Activated CD4-positive, alpha-beta memory T cell treated with anti-CD3 and anti-CD28 coated beads, Interleukin-2, amount 10 ng/mL, durations not matched to agents 7 days and 5 days (primary cell): ENCODE data around the gene HMGXB3. TPM values are rescaled to one million over a fixed set of nuclear protein-coding genes. Genes with fewer than 3 reads are reported as not detected.
A peak's percentile ranks its signal among the peaks of the same experiment; 100 is the strongest.

Source experiments
- CTCF ChIA-PET: fragments of 350-600 bp; sonication (Branson Sonifier 250); formaldehyde crosslinking; loops from one replicate; lab custom pipeline; 2021; ENCODE audit warnings: antibody characterized with exemption, inconsistent platforms; lab: Charles Lee
- POLR2A ChIA-PET: fragments of 350-600 bp; sonication (Branson Sonifier 250); formaldehyde crosslinking; loops from one replicate; lab custom pipeline; 2021; ENCODE audit warnings: antibody characterized with exemption; lab: Charles Lee
- DNase-seq: peaks from one replicate; pipeline ENCODE4 v3.0.0-alpha.2; 2020
- H3K27ac Mint-ChIP-seq: one replicate; pipeline ENCODE4 v1.8.0; 2021; ENCODE audit warnings: mild to moderate bottlenecking, mixed read lengths
- H3K27me3 Mint-ChIP-seq: one replicate; pipeline ENCODE4 v1.8.0; 2021; ENCODE audit warnings: mixed read lengths
- H3K36me3 Mint-ChIP-seq: one replicate; pipeline ENCODE4 v1.8.0; 2021; ENCODE audit warnings: low read depth, mixed read lengths
- H3K4me1 Mint-ChIP-seq: one replicate; pipeline ENCODE4 v1.8.0; 2021; ENCODE audit warnings: mixed read lengths
- H3K4me3 Mint-ChIP-seq: one replicate; pipeline ENCODE4 v1.8.0; 2021; ENCODE audit warnings: mild to moderate bottlenecking, mixed read lengths
- H3K9me3 Mint-ChIP-seq: one replicate; pipeline ENCODE4 v1.8.0; 2021; ENCODE audit warnings: mixed read lengths
- total RNA-seq, 2 experiments: library from RNA; stranded (reverse); gene quantifications; one replicate each; pipeline ENCODE4 v1.2.3, GENCODE V29; 2021

Gene HMGXB3
- total RNA-seq, 2 experiments from 2014 or later, result 41.6 to 44.1 TPM

- no peaks in the 10 kb centered on the region for H3K9me3 Mint-ChIP-seq
- no peak overlapping the region for H3K27ac Mint-ChIP-seq
- POLR2A ChIA-PET, result interaction anchor here (1.3 to 2.1 kb wide), 4 partner anchors 28 to 128 kb away, joined by 3 to 10 read pairs (median 4); partner anchors contain the start of genes HMGXB3 and TIGD6
- CTCF ChIA-PET, result interaction anchor here (0.8 to 5.2 kb wide), 16 partner anchors 10 to 305 kb away, joined by 3 to 57 read pairs (median 5); partner anchors contain the start of genes HMGXB3 and TIGD6
- no peaks in the 10 kb centered on the region for H3K27me3 Mint-ChIP-seq
- no peak for DNase-seq
- H3K4me3 Mint-ChIP-seq, result peak overlapping the region; percentile 74
- peaks cover 2% of the 10 kb centered on the region for H3K36me3 Mint-ChIP-seq
- H3K4me1 Mint-ChIP-seq, result peaks cover 36% of the 10 kb centered on the region
These were observed 38.6 kb upstream of the HMGXB3 start for GRCh38 chr5:149961957-149962409.

DNA sequence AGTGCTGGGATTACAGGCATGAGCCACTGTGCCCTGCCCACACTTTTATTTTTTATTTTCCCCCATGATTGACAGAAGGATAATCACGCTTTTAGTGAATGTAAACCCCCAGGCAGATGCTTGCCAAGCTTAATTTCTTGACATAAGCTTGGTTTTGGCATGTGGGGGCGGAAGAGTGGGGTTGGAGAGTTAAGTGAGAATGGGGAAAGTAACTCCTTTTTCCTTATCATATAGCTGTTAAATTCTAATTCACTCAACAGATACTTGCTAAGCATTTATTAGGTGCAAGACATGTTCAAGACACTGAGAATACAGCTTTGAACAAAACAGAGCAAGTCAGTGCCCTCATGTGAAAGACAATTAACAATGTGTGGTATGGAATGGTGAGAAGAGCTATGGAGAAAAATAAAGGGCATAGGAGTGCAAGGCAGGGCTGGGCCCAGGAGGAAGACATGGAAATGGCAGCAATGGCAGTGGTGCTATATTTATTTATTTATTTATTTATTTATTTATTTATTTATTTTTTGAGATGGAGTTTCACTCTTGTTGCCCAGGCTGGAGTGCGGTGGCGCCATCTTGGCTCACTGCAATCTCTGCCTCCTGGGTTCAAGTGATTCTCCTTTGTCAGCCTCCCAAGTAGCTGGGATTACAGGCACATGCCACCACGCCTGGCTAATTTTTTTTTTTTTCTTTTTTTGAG, 37.8 kb upstream of the HMGXB3 start:
- CTCF ChIA-PET, result interaction anchor here (1.0 to 5.2 kb wide), 11 partner anchors 9 to 306 kb away, joined by 4 to 57 read pairs (median 6); no protein-coding TSS in a partner anchor
- H3K4me3 Mint-ChIP-seq, result no peak overlapping the region
- H3K27ac Mint-ChIP-seq, result no peak overlapping the region

DNA sequence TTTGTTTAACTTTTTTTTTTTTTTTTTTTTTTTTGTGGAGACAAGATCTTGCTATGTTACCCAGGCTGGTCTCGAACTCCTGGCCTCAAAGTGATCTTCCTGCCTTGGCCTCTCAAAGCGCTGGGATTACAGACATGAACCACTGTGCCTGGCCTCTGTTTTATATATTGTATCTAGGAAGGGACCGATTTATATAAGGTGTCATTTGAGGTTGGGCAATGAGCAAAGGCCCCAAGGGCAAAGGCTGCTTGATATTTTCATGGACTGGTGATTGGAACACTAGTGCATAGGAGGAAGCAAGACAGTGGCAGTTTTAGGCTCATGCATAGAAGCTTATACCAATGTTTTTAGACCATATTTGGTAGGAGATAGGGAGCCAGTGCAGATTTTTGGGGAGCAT, 36.8 kb upstream of the HMGXB3 start:
- Mint-ChIP-seq H3K9me3 (no peaks in the 10 kb centered on the region), H3K4me3 (no peak overlapping the region), H3K27ac (no peak overlapping the region), H3K27me3 (no peaks in the 10 kb centered on the region), H3K36me3 (peaks cover 2% of the 10 kb centered on the region), H3K4me1 (peaks cover 36% of the 10 kb centered on the region)
- ChIA-PET CTCF (interaction anchor here (2.0 kb wide), 1 partner anchor 126 kb away, joined by 13 read pairs; no protein-coding TSS in a partner anchor), POLR2A (interaction anchor here (0.6 kb wide), 1 partner anchor 397 kb away, joined by 3 read pairs; no protein-coding TSS in a partner anchor)
- no peak for DNase-seq

More for the DNA sequence above, 37.8 kb upstream of the HMGXB3 start:
- Mint-ChIP-seq H3K36me3 (peaks cover 2% of the 10 kb centered on the region), H3K4me1 (peaks cover 36% of the 10 kb centered on the region), H3K27me3 (no peaks in the 10 kb centered on the region), H3K9me3 (no peaks in the 10 kb centered on the region)
- POLR2A ChIA-PET, result interaction anchor here (0.6 to 1.9 kb wide), 4 partner anchors 37 to 396 kb away, joined by 3 to 10 read pairs (median 4); partner anchors contain the start of genes HMGXB3 and TIGD6
- no peak for DNase-seq

DNA sequence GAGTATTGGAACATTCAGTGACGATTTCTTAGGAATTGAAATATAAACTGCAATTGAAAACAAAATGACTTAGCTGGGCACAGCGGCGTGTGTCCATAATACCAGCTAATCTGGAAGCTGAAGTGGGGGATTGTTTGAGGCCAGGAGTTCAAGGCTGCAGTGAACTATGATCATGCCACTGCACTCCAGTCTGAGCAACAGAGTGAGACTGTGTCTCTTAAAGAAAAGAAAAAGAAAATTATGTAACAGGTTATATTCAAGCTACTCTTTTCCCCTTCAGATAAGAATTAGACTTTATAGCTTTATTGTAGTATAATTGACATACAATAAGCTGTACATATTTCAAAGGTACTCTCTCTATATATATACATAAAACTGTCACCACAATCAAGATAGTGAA, 33.6 kb upstream of the HMGXB3 start:
- no peak overlapping the region for H3K27ac Mint-ChIP-seq
- CTCF ChIA-PET, result interaction anchor here (0.6 to 2.6 kb wide), 4 partner anchors 15 to 134 kb away, joined by 3 to 7 read pairs (median 4); no protein-coding TSS in a partner anchor
- POLR2A ChIA-PET, result interaction anchor here (1.2 kb wide), 1 partner anchor 25 kb away, joined by 3 read pairs; no protein-coding TSS in a partner anchor
- H3K4me3 Mint-ChIP-seq, result no peak overlapping the region
- no peaks in the 10 kb centered on the region for H3K9me3 Mint-ChIP-seq
- no peaks in the 10 kb centered on the region for H3K27me3 Mint-ChIP-seq
- H3K4me1 Mint-ChIP-seq, result peaks cover 9% of the 10 kb centered on the region
- H3K36me3 Mint-ChIP-seq, result peaks cover 2% of the 10 kb centered on the region
- DNase-seq, result no peak

- POLR2A ChIA-PET, result no interaction called here
- DNase-seq, result no peak
- no peaks in the 10 kb centered on the region for H3K4me1 Mint-ChIP-seq
- no peak overlapping the region for H3K4me3 Mint-ChIP-seq
- H3K9me3 Mint-ChIP-seq, result no peaks in the 10 kb centered on the region
- no peak overlapping the region for H3K27ac Mint-ChIP-seq
- no peaks in the 10 kb centered on the region for H3K36me3 Mint-ChIP-seq
- no peaks in the 10 kb centered on the region for H3K27me3 Mint-ChIP-seq
- CTCF ChIA-PET, result interaction anchor here (2.1 kb wide), 1 partner anchor 22 kb away, joined by 8 read pairs; no protein-coding TSS in a partner anchor
These were observed 31.2 kb upstream of the HMGXB3 start for GRCh38 chr5:149969181-149969930.

- no peak overlapping the region for H3K4me3 Mint-ChIP-seq
- no peak for DNase-seq
- peaks cover 5% of the 10 kb centered on the region for H3K36me3 Mint-ChIP-seq
- H3K4me1 Mint-ChIP-seq, result no peaks in the 10 kb centered on the region
- no peak overlapping the region for H3K27ac Mint-ChIP-seq
- CTCF ChIA-PET, result interaction anchor here (1.0 to 2.0 kb wide), 2 partner anchors 14 to 17 kb away, joined by 3 to 4 read pairs; no protein-coding TSS in a partner anchor
- POLR2A ChIA-PET, result no interaction called here
- no peaks in the 10 kb centered on the region for H3K27me3 Mint-ChIP-seq
- H3K9me3 Mint-ChIP-seq, result no peaks in the 10 kb centered on the region
These were observed 25.1 kb upstream of the HMGXB3 start for GRCh38 chr5:149975409-149975808.

- CTCF ChIA-PET, result interaction anchor here (3.7 kb wide), 1 partner anchor 12 kb away, joined by 20 read pairs; no protein-coding TSS in a partner anchor
- H3K9me3 Mint-ChIP-seq, result no peaks in the 10 kb centered on the region
- peaks cover 14% of the 10 kb centered on the region for H3K36me3 Mint-ChIP-seq
- no peak overlapping the region for H3K4me3 Mint-ChIP-seq
- H3K27me3 Mint-ChIP-seq, result no peaks in the 10 kb centered on the region
- POLR2A ChIA-PET, result interaction anchor here (1.0 kb wide), 1 partner anchor 20 kb away, joined by 4 read pairs; the partner anchor contains the start of gene SLC26A2
- H3K27ac Mint-ChIP-seq, result no peak overlapping the region
- no peaks in the 10 kb centered on the region for H3K4me1 Mint-ChIP-seq
- no peak for DNase-seq
These were observed 20.6 kb upstream of the HMGXB3 start for GRCh38 chr5:149979896-149980295.

- Mint-ChIP-seq H3K27me3 (no peaks in the 10 kb centered on the region), H3K4me1 (no peaks in the 10 kb centered on the region), H3K36me3 (peaks cover 14% of the 10 kb centered on the region), H3K9me3 (no peaks in the 10 kb centered on the region), H3K27ac (no peak overlapping the region), H3K4me3 (no peak overlapping the region)
- ChIA-PET CTCF (interaction anchor here (2.2 to 3.7 kb wide), 2 partner anchors 10 to 19 kb away, joined by 6 to 20 read pairs; no protein-coding TSS in a partner anchor), POLR2A (interaction anchor here (1.0 kb wide), 1 partner anchor 21 kb away, joined by 4 read pairs; the partner anchor contains the start of gene SLC26A2)
- DNase-seq, result no peak
These were observed 19.3 kb upstream of the HMGXB3 start for GRCh38 chr5:149981206-149981605.

- no peaks in the 10 kb centered on the region for H3K9me3 Mint-ChIP-seq
- H3K27ac Mint-ChIP-seq, result no peak overlapping the region
- CTCF ChIA-PET, result interaction anchor here (1.0 to 3.7 kb wide), 5 partner anchors 9 to 152 kb away, joined by 3 to 20 read pairs (median 4); no protein-coding TSS in a partner anchor
- no peaks in the 10 kb centered on the region for H3K27me3 Mint-ChIP-seq
- no peaks in the 10 kb centered on the region for H3K4me1 Mint-ChIP-seq
- peaks cover 14% of the 10 kb centered on the region for H3K36me3 Mint-ChIP-seq
- POLR2A ChIA-PET, result no interaction called here
- DNase-seq, result no peak
- no peak overlapping the region for H3K4me3 Mint-ChIP-seq
These were observed 18.0 kb upstream of the HMGXB3 start for GRCh38 chr5:149982505-149982904.

- Mint-ChIP-seq H3K36me3 (no peaks in the 10 kb centered on the region), H3K9me3 (no peaks in the 10 kb centered on the region), H3K27ac (no peak overlapping the region), H3K27me3 (no peaks in the 10 kb centered on the region), H3K4me1 (no peaks in the 10 kb centered on the region), H3K4me3 (no peak overlapping the region)
- DNase-seq, result no peak
- ChIA-PET POLR2A (no interaction called here), CTCF (no interaction called here)
These were observed 12.4 kb upstream of the HMGXB3 start for GRCh38 chr5:149988126-149988525.

GRCh38 chr5:149990518-149991376, 9.8 kb upstream of the HMGXB3 start:
- CTCF ChIA-PET, result interaction anchor here (0.6 to 5.2 kb wide), 25 partner anchors 9 to 357 kb away, joined by 3 to 126 read pairs (median 5); partner anchors contain the start of genes HMGXB3, SLC26A2 and TIGD6
- H3K36me3 Mint-ChIP-seq, result no peaks in the 10 kb centered on the region

More at GRCh38 chr5:149990518-149991376, 9.8 kb upstream of the HMGXB3 start:
- Mint-ChIP-seq H3K4me1 (peaks cover 2% of the 10 kb centered on the region), H3K27me3 (no peaks in the 10 kb centered on the region), H3K27ac (no peak overlapping the region), H3K4me3 (no peak overlapping the region), H3K9me3 (no peaks in the 10 kb centered on the region)
- DNase-seq, result peak; percentile 75
- POLR2A ChIA-PET, result interaction anchor here (1.1 to 1.4 kb wide), 4 partner anchors 9 to 157 kb away, joined by 3 to 7 read pairs (median 4); partner anchors contain the start of genes HMGXB3, SLC26A2 and TIGD6
